GM18861 (cell line): ENCODE results near the gene MST1.

ENCODE experiments used
- ATAC-seq: cut with Tn5 transposase; IDR thresholded peaks from one replicate; pipeline ENCODE4 v1.9.1; 2021; ENCODE audit not compliant: unreplicated experiment

MST1 gene

DNA sequence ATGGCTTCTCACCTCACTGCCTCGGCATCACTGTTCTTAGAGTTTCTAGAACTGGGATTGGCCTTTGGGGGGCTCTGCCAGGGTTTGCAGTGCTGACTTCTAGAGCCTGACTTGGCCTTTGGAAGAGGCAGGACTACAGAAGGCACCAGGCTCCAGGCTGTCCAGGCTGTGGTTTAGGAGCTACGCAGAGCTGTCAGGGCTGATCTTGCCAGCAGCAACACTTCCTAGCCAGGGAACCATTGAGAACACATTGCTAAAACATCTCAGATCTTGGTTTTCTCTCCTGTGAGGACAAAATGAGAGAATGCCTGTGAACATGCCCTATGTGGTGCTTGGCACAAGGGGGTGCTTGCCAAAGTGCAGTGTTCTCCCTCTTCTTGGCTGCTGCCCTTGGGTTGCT, 49.7 kb downstream of the MST1 start:
- no peak for ATAC-seq

DNA sequence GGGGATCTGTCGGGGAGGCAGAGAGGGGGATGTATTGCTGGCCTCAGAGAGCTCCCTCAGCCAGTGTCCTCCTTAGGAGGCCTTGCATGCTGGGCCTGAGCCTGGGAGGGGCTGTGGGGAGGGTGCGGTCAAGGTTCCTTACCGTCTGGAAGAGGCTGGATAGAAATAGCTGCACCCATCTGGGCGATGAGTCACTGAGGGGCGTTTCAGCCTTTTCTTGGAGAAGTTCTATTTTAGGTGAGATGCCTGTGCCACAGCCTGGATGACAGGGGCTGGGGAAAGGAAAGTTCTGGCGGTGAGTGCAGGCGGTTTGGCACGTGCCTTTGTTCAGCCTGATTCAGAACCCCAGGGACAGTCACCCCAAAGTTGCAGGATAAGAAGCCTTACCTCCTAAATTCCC, 50.8 kb downstream of the MST1 start:
- no peak for ATAC-seq

DNA sequence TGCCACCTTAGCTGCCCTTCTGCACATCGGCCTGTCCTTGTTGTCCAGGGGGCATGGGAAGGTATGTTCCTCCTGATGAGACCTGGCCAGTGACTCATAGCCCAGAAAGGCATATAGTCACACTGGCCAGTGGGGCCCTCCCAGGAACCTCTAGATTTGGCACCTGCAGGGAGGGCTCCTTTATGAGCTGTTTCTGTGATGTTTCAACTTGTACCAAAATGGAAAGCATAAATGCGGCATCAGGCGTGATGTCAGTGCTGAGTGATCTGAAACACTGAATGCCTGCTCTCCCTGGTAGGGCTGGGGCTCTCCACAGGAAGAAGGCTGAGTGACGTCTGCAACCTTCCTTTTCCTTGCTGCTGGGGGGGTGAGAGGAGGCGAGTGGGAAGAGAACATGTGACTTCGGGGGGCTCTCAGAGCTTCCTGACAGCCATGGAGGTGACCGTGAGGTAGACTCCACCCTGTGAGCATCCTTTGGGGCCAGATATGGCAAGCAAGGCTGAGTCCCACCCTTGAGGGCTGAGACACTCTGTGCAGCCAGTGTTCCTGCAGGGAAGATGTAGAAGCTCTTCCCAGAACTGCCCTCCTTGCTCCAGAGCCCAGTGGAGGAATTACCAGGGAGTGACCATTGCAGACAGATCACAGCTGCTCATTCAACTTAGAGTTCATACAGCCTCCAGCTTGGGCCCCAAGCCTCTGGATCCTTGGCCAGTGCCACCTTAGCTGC, 52.2 kb downstream of the MST1 start:
- no peak for ATAC-seq

DNA sequence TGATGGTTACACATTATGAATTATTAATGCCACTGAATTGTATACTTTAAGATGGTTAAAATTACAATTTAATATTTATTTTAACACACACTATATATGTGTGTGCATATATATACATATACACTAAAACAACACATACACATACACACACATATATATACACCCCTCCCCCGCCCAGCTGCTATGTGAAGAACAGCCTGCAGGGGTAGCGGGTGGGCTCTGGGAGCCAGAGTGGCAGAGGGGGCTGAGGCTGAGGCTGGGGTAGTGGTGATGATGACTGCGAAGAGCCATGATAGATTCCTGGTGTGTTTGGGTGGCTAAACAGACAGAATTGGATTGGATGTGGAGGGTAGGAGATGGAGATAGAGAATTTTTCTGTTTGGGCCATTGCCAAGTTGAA, 54.5 kb downstream of the MST1 start:
- ATAC-seq, result no peak
